Mesothelial cell of epicardium (in vitro differentiated cells): Measurements from ENCODE around the gene CABP7. TPM values are rescaled to one million over a fixed set of nuclear protein-coding genes. Genes with fewer than 3 reads are reported as not detected.

Source experiments
- DNase-seq, 2 experiments: peaks; one replicate each; pipeline ENCODE4 v3.0.0; 2021; ENCODE audit warnings: low spot score in 2 of 2; ENCODE audit not compliant: unreplicated experiment in 2 of 2
- H3K27ac Mint-ChIP-seq: 2 replicates; pipeline ENCODE4 v1.8.0; 2021; ENCODE audit warnings: mixed read lengths
- H3K27me3 Mint-ChIP-seq: 2 replicates; pipeline ENCODE4 v1.8.0; 2021; ENCODE audit warnings: low read depth, mixed read lengths
- H3K36me3 Mint-ChIP-seq: 2 replicates; pipeline ENCODE4 v1.8.0; 2021; ENCODE audit warnings: mixed read lengths
- H3K4me1 Mint-ChIP-seq: 2 replicates; pipeline ENCODE4 v1.8.0; 2021; ENCODE audit warnings: mixed read lengths
- H3K4me3 Mint-ChIP-seq: 2 replicates; pipeline ENCODE4 v1.8.0; 2021; ENCODE audit warnings: mild to moderate bottlenecking, moderate library complexity, mixed read lengths
- H3K9me3 Mint-ChIP-seq: 2 replicates; pipeline ENCODE4 v1.8.0; 2021; ENCODE audit warnings: mixed read lengths
- total RNA-seq: library from RNA; stranded (reverse); gene quantifications from 3 replicates; pipeline ENCODE4 v1.2.1, GENCODE V29; 2021
- TF ChIP-seq, protein P1 (sequence below): fragments of 200-600 bp; sonication (generic); IDR thresholded peaks from one replicate; pipeline ENCODE4 v1.5.0; 2021; ENCODE audit warnings: antibody characterized with exemption; ENCODE audit not compliant: unreplicated experiment

The CABP7 gene
- total RNA-seq, 1 donor from 2014 or later, result not detected

DNA sequence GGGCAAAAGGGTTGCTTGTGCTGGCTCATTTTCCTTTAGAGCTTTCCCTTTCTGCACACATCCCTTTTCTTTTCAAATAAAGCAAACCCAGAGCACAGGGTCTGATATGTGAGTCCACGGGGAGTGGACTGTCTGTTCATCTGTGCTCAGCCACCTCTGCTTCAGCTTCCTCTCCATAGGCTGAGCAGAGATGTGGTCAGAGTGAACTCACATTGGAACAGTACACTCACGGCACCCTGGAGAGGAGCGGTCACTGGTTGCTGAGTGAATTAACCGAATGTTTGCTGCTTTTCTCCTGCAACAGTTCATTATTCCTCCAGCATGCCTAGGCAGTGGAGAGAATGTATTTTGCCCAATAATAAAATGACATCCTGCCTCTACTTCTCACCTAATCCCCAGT lies 36.3 kb upstream of the CABP7 start:
- H3K4me3 Mint-ChIP-seq, result no peak overlapping the region
- H3K9me3 Mint-ChIP-seq, result no peaks in the 10 kb centered on the region

GRCh38 chr22:29684244-29684643 lies 35.6 kb upstream of the CABP7 start:
- Mint-ChIP-seq H3K27me3 (no peaks in the 10 kb centered on the region), H3K4me3 (no peak overlapping the region), H3K4me1 (peaks cover 16% of the 10 kb centered on the region), H3K9me3 (no peaks in the 10 kb centered on the region), H3K36me3 (peaks cover 30% of the 10 kb centered on the region), H3K27ac (no peak overlapping the region)
- TF ChIP-seq, protein P1, sequence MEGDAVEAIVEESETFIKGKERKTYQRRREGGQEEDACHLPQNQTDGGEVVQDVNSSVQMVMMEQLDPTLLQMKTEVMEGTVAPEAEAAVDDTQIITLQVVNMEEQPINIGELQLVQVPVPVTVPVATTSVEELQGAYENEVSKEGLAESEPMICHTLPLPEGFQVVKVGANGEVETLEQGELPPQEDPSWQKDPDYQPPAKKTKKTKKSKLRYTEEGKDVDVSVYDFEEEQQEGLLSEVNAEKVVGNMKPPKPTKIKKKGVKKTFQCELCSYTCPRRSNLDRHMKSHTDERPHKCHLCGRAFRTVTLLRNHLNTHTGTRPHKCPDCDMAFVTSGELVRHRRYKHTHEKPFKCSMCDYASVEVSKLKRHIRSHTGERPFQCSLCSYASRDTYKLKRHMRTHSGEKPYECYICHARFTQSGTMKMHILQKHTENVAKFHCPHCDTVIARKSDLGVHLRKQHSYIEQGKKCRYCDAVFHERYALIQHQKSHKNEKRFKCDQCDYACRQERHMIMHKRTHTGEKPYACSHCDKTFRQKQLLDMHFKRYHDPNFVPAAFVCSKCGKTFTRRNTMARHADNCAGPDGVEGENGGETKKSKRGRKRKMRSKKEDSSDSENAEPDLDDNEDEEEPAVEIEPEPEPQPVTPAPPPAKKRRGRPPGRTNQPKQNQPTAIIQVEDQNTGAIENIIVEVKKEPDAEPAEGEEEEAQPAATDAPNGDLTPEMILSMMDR, result no peak
- DNase-seq, result no peak

More for the DNA sequence above, 36.3 kb upstream of the CABP7 start:
- no peak for DNase-seq
- TF ChIP-seq, protein P1, result no peak
- H3K27me3 Mint-ChIP-seq, result no peaks in the 10 kb centered on the region
- peaks cover 12% of the 10 kb centered on the region for H3K4me1 Mint-ChIP-seq
- no peak overlapping the region for H3K27ac Mint-ChIP-seq
- H3K36me3 Mint-ChIP-seq, result peaks cover 32% of the 10 kb centered on the region

DNA sequence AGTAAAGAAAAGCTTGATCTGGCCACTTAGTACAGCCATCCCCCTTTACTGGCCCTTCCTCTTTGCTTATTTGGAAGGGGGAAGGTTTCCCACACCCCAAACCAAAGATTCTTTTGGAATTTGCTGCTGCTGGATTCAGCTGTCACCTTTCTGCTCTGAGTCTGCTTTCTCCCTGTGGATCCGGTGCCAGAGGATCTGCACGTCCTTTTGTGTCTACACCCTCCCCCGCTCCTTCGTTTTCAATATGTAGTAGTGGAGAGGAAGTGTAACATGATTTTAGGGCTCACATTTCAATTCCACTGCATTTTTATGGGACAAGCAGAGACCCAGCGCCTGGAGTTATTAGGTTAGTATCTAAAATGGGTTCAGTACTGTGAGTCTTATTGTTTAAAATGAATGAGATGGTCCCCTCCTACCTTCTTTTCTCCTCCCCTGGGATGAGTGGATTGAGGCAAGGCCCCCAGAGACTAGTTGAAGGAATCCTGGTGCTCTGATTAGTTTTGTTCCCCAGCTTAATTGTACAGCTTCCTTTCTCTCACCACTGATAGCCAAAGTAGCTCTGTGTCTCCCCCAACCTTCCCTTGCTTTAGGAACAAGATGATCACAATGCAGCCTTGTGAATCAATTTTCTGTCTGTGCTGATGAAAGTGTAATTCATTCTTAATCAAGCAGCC lies 30.5 kb upstream of the CABP7 start:
- no peak overlapping the region for H3K4me3 Mint-ChIP-seq
- peaks cover 36% of the 10 kb centered on the region for H3K4me1 Mint-ChIP-seq
- no peaks in the 10 kb centered on the region for H3K27me3 Mint-ChIP-seq
- TF ChIP-seq, protein P1, result no peak
- no peaks in the 10 kb centered on the region for H3K9me3 Mint-ChIP-seq
- peaks cover 12% of the 10 kb centered on the region for H3K36me3 Mint-ChIP-seq
- no peak for DNase-seq
- peak overlapping the region; percentile 70 for H3K27ac Mint-ChIP-seq

DNA sequence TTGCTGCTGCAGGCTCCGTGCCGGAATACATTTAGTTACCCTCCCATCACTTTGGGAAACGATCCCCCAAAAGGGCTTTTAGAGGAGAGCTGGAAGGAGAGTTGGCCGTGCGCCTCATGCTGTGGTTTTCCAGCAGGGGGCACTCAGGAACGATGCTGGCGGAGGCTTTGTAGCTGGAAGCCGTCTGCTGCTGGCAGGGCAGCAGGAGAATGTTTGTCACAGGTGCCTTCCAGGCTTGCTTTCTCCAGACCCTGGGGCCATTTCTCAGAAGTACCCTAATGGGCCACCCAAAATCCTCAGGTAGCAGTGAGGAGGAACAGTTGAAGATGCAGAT lies 30.0 kb upstream of the CABP7 start:
- H3K36me3 Mint-ChIP-seq, result peaks cover 8% of the 10 kb centered on the region
- TF ChIP-seq, protein P1, result peak; percentile 40
- no peaks in the 10 kb centered on the region for H3K27me3 Mint-ChIP-seq
- H3K9me3 Mint-ChIP-seq, result no peaks in the 10 kb centered on the region
- H3K27ac Mint-ChIP-seq, result peak overlapping the region; percentile 3
- H3K4me1 Mint-ChIP-seq, result peaks cover 36% of the 10 kb centered on the region
- peak in 1 of 2 experiments; percentile 70 for DNase-seq
- H3K4me3 Mint-ChIP-seq, result no peak overlapping the region

DNA sequence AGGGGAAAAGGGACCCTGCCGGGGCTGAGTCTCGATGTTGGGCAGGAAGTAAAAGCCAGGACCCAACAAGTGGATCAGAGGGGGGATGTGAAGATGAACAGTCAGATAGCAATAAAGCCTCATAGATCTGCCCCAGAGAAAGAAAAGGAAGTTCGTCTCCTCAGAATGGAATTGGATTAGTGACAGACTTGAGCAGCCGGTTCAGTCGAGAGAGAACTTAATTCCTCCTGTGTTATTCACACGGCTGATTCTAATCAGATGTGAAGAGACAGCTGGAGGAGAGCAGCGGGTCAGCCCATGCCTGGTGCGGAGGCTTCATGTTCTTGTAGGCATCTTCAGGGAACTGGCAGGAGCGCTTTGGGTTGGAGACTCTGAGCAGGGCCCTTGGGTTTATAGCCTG lies 29.3 kb upstream of the CABP7 start:
- Mint-ChIP-seq H3K27me3 (no peaks in the 10 kb centered on the region), H3K27ac (peak overlapping the region; percentile 61)

More for the DNA sequence above, 29.3 kb upstream of the CABP7 start:
- peaks cover 11% of the 10 kb centered on the region for H3K36me3 Mint-ChIP-seq
- H3K4me1 Mint-ChIP-seq, result peaks cover 36% of the 10 kb centered on the region
- H3K4me3 Mint-ChIP-seq, result no peak overlapping the region
- TF ChIP-seq, protein P1, result no peak
- no peak for DNase-seq
- no peaks in the 10 kb centered on the region for H3K9me3 Mint-ChIP-seq
